Upper lobe of left lung (tissue), 4 donors: ENCODE measurements around the gene CALY.
A peak's percentile ranks its signal among the peaks of the same experiment; 100 is the strongest.

ENCODE experiments used
- CTCF ChIP-seq, 6 experiments: fragments of 450-650 bp in 4 of 6; fragments of 200-600 bp in 2 of 6; sonication (generic) in 2 of 6; IDR thresholded peaks; one replicate each; pipeline ENCODE4 v1.5.1; 2016 to 2019; ENCODE audit warnings: antibody characterized with exemption in 6 of 6
- POLR2A ChIP-seq, 4 donors: fragments of 450-650 bp; IDR thresholded peaks; one replicate each; pipeline ENCODE4 v1.5.1; 2016 to 2017; ENCODE audit warnings: antibody characterized with exemption in 4 of 4, mild to moderate bottlenecking in 2 of 4

- TF ChIP-seq CTCF (IDR thresholded peaks at IDR 0.05) (peak in 1 of 6 experiments; percentile 6), POLR2A (IDR thresholded peaks at IDR 0.05) (peak in 1 of 4 donors; percentile 62)
Observed at GRCh38 chr10:133378251-133379096, 41.8 kb upstream of the CALY start.
